Astrocyte of the spinal cord (primary cell): Measurements from ENCODE around the gene GPR183.

ENCODE experiments used
- DNase-seq: peaks from one replicate; pipeline ENCODE4 v3.0.0; 2011; ENCODE audit warnings: low read depth, low spot score
- H3K4me3 ChIP-seq: 2 replicates; pipeline ENCODE4 v1.5.1; 2011; ENCODE audit warnings: low read depth, mild to moderate bottlenecking, low read length, moderate library complexity
- in situ Hi-C: cut with HindIII; loops from 2 replicates; pipeline ENCODE4 v1.10.0; 2017; ENCODE audit warnings: low sequenced_read_pairs
- TF ChIP-seq, protein P1 (sequence below): IDR thresholded peaks from 2 replicates; pipeline ENCODE4 v1.5.1; 2012; ENCODE audit warnings: low read depth, mild to moderate bottlenecking, low read length, inconsistent platforms

The GPR183 gene

DNA sequence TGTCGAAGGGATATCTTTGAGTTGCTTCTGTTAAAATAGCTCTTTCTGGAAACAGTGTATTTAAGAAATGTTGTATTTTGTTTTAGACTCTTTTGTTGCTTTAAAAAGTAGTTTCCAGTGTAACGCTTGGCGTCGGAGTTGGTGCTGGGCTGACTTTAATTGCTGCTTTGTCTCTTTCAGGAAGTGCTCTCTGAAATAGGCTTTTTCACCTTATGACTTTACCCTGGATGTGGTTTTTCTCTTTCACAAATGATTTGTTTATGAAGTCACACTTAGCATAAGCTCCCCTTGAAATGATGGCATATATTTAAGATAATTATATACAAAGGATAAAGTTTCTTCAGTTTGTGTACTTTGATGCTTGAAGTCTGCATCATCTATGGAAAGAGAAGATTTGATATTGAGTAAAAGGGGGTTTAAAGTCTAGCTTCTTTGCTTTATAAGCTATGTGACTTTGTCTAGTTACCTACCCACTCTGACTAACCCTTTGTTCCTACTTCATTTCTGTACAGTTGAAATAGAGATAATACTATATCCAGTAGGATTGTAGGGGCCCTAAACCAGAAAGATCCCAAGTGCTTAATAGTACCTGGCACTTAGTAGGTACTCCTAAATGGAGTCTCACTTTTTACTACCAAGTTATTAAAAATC, 48.9 kb downstream of the GPR183 start, which contains the start of gene GPR18:
TSS of gene GPR18 (minus strand) at position 170 of the 651 bp plus-strand sequence. CDS start 2,507 bp downstream, outside the sequence.
- in situ Hi-C loops = no loop called here
- TF ChIP-seq, protein P1, sequence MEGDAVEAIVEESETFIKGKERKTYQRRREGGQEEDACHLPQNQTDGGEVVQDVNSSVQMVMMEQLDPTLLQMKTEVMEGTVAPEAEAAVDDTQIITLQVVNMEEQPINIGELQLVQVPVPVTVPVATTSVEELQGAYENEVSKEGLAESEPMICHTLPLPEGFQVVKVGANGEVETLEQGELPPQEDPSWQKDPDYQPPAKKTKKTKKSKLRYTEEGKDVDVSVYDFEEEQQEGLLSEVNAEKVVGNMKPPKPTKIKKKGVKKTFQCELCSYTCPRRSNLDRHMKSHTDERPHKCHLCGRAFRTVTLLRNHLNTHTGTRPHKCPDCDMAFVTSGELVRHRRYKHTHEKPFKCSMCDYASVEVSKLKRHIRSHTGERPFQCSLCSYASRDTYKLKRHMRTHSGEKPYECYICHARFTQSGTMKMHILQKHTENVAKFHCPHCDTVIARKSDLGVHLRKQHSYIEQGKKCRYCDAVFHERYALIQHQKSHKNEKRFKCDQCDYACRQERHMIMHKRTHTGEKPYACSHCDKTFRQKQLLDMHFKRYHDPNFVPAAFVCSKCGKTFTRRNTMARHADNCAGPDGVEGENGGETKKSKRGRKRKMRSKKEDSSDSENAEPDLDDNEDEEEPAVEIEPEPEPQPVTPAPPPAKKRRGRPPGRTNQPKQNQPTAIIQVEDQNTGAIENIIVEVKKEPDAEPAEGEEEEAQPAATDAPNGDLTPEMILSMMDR = no peak
- no peak within 1 kb of the TSS for H3K4me3 ChIP-seq
- DNase-seq = no peak

DNA sequence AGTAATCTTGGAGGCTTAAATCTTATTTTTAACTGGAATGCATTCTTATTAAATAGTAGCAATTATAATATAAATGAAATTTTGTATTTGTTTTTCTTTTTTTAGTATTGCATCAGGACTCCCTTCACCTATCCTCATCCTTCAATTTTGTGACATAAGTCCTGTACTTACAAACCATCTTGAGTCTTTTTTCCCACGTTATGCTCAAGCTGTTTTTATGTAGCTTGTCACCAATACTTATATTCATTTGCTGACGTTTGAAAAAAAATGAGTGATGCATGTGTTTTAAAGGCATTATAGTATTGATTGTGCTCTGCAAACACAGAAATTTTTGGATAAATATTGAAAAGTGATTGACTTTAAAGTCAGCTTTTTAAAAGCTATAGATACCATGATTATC, 49.9 kb downstream of the GPR183 start:
- no peak for DNase-seq
- no peak overlapping the region for H3K4me3 ChIP-seq
- in situ Hi-C loops = no loop called here
- TF ChIP-seq, protein P1 = no peak

DNA sequence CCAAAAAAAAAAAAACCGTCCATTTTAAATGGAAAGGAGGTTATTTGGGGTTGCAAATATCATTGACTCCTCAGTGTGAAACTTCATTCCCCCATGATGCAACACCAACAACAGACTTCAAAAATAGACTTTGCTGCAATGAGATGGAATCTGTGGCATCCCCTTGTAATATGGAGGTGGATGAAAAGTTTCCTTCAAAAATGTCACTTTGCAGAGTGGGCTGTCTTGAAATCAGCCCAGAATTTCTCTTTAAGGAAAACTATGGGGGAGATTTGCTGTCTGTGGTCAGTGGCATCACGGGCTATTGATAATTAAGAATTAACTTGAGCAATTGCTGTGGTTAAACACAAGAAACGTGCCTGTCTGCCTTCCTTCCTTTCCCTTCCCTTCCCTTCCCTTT, 50.5 kb downstream of the GPR183 start:
- H3K4me3 ChIP-seq = no peak overlapping the region
- TF ChIP-seq, protein P1 = no peak
- DNase-seq = peak; percentile 20
- in situ Hi-C loops = no loop called here

DNA sequence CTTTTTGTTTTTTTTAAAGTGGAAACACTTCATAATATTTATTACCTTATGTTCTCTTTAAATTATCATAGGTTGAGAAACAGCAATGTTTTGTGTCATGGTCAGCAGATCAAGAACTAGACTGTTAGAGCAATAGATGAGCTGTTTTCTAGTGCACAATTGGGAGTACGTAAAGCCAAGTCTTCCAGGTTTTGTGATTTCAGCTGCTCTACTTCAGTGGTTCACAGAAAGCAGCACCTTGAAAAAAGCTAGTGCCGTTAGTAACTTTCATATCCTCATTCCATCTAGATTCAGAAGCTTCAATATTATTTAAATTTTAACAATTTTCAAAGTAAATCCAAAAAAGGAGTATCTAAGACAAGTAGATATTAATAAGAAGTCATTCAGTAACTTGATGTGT, 50.9 kb downstream of the GPR183 start:
- TF ChIP-seq, protein P1 = no peak
- in situ Hi-C loops = no loop called here
- no peak overlapping the region for H3K4me3 ChIP-seq
- no peak for DNase-seq

DNA sequence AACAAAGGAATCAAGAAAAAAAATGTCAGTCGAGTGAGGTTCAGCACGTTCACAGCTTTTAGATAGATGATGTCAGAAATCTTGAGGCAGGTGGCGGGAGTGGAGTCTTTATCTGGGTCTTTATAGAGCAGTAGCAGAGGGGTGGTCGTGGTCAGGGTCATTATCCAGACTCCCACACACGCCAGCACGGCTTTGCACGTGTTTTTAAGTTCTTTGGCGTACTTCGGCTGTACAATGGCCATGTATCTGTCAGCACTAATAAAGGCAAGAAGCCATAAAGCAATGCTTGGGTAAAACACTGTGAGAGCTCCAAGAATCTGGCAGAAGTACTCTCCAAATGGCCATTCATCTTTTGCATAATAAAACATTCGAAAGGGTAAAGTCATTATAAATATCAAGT, 51.9 kb downstream of the GPR183 start:
- TF ChIP-seq, protein P1 = no peak
- no peak for DNase-seq
- in situ Hi-C loops = no loop called here
- no peak overlapping the region for H3K4me3 ChIP-seq

DNA sequence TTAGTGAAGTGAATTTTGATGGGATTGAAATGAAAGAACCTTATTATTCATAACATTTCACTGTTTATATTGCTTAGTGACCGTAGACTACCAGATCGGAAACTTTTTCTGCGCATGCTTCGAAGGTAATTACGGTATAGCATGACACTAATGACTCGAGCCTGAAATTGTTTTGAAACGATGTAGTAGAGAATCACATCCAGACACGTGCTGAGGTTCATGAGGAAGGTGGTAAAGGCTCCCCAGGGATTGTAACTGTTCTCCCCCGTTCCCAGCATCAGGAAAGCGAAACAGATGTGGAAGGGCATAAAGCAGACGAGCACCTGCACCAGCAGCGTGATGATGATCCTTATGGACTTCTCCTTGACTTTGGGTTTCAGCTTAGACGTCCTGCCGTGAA, 52.4 kb downstream of the GPR183 start:
- DNase-seq = no peak

More for the DNA sequence above, 52.4 kb downstream of the GPR183 start:
- TF ChIP-seq, protein P1 = no peak
- in situ Hi-C loops = no loop called here
- no peak overlapping the region for H3K4me3 ChIP-seq
